Erythroblast (primary cell): ENCODE data around the gene TMEM267.

ENCODE experiments used
- GATA1 ChIP-seq: IDR thresholded peaks from 2 replicates; pipeline ENCODE4 v1.6.1; 2011; ENCODE audit warnings: low read depth, mild to moderate bottlenecking, control low read depth, low read length, moderate library complexity
- POLR2A ChIP-seq: IDR thresholded peaks from 2 replicates; pipeline ENCODE4 v1.6.1; 2011; ENCODE audit warnings: mild to moderate bottlenecking, low read length

DNA sequence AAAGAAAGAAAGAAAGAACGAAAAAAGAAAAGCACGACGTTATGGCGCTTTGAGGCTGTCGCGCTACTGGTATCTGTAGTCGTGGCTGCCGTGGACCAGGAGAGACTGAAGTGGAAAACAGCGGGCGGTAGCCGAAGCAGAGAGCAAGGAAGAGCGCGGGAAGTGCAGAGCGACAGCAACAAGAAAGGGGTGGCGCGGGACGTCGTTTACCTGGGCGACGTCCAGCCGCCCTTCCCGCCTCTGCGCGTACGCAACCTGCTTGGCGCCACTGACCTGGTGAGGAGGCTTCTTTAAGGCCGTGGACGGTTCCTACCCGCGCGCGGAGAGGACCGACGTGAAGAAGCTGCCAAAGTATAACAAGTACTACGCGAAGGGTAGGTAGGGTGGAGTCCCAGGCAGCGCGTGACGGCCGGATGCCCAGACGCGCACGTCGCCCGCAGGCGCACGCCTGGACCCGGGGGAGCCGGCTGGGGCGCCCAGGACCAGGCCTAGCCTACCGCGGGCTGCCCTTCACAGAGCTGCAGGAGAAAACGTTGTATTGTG lies 86.8 kb downstream of the TMEM267 start:
- peak; percentile 56 for TF ChIP-seq POLR2A
- no peak for TF ChIP-seq GATA1
